Activated T-cell treated with anti-CD3 and anti-CD28 coated beads for 1 hour (primary cell): ENCODE data around the gene SETD7.

Source experiments
- DNase-seq: peaks from one replicate; pipeline ENCODE4 v3.0.0-alpha.2; 2020; ENCODE audit warnings: low read depth

The SETD7 gene

DNA sequence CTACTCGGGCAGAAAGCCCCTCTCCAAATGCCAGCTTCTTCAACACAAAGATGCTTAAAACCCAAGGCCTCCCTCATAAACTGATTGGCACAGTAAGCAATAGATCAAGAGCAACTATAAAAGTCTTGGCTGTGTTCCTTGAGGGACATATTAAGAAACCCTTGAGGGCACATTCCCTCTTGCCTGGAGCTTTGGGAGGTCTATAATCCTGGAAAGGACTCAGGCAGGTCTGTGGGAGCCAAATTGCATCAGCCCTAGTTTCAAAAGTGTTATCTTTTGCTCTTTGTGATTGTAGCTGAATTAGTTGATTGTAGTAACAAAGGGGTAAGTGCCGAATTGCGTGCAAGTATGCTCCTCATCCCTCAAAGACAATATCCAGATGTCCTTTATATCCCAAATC is 18.6 kb upstream of the SETD7 start:
- no peak for DNase-seq

DNA sequence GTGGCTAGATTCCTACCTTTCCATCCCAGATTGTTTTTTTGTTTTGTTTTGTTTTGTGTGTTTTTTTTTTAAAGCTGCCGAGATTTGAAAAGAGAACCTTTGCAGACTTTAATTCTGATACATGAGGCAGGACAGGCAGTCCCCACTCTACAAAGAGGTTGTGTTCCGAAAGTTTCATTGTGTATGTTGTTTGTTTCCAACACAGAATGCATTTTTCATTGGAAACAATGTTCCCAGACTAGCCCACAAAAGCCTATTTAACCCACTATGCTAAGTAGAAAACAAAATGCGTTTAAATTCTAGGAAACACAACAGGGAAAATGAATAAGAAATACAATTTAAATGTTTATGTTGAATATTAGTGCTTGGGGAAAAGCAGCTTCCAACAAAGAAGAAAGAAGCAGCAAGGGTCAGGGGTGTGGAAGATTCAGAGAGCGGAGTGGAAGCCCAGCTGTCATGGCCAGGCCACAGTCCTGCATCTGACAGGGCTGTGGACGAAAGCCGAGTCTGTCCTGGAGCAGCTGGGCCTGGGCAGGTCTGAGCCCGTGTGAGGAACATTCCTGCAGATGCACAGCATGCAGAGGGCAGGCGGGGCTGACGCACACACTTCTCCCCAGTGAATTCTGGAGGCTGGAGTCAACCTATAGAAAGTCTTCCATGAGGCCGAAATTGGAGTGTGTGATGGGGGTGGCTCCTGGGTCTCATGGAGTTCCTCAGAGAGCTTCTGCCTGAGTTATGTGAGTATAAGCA is 12.4 kb upstream of the SETD7 start:
- DNase-seq = no peak

DNA sequence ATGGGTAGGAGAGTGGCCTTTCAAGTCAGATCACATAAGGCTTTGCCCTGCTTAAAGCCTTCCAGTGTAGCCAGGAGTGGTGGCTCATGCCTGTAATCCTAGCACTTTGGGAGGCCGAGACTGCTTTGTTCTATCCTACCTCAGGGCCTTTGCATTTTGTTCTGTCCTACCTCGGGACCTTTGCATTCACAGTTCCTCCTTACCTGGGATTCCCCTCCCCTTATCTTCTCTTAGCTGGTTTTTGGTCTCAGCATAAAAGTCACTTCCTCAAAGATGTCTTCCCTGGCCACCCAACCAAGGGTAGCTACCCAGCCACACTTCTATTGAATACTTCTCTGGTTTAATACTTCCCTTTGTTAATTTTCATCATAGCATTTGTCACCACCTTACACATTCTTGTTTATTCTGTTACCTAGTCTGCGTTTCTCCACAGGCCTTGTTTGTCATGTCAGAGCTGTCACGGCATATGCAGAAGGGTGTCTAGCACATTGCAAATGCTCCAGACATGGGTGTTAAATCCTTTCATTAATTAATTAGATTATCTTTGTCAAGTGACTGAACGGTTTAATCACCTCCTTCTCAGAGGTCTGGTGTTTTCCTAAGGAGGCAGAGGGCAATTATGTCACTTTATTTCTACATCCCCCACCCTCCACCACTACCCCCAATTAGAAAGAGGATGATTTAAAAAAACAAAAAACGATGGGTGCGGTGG is 11.3 kb upstream of the SETD7 start:
- DNase-seq = no peak

GRCh38 chr4:139564502-139564901 is 8.5 kb upstream of the SETD7 start:
- DNase-seq = no peak

GRCh38 chr4:139563515-139563914 is 7.5 kb upstream of the SETD7 start:
- DNase-seq = no peak

DNA sequence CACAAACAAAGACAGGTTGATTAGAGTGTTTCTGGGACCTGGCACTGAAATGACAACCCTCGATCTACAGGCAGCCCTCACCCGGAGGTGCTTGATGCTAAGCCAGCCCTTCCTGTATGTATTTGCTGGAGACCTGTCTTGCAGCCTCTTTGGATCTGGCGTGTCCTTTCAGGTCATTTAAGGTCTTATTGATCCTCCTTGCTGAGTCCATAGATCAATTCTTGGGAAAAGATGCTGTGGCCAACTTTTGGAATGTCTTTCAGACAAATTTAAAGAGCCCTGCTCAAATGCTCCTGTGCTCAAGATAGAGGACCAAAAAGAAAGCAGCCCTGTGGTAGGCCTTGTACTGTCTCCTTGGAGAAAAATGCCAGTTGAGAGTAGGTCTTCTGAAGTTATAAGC is 6.8 kb upstream of the SETD7 start:
- DNase-seq = no peak

DNA sequence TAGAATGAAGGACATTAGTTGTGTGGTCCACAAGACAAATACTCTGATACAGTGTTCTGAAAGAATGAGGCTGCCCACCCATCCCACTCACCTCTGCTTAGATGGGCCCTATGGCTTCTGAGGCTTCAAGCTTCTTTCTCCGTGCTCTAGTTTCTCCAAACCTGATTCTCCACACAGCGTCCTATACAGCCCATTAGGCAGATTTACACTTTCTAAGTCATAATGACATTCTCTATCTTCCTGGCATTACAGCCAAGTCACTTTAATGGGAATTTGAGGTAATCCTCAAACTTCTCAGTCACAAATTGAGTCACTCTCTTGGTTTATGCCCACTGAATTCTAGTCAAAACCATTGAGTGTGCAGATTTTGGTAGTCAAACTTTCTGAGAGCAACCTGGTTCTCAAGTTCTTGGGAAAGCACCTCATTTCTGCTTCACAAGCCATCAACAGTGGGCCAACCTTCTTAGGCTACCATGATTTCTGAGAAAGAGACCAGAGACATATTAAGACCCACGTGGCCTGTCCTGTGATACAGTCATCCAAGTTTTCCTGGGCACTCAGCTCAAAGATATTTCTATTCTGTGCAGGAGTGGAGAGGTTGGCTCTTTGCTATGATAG is 6.2 kb upstream of the SETD7 start:
- no peak for DNase-seq

- no peak for DNase-seq
Observed at GRCh38 chr4:139560406-139561104, 4.5 kb upstream of the SETD7 start.

GRCh38 chr4:139559687-139560086 is 3.7 kb upstream of the SETD7 start:
- no peak for DNase-seq

- no peak for DNase-seq
Observed at GRCh38 chr4:139559089-139559479, 3.1 kb upstream of the SETD7 start.

- no peak for DNase-seq
Observed at GRCh38 chr4:139558235-139559088, 2.4 kb upstream of the SETD7 start.

- no peak for DNase-seq
Observed at GRCh38 chr4:139557556-139558110, 1.6 kb upstream of the SETD7 start.

DNA sequence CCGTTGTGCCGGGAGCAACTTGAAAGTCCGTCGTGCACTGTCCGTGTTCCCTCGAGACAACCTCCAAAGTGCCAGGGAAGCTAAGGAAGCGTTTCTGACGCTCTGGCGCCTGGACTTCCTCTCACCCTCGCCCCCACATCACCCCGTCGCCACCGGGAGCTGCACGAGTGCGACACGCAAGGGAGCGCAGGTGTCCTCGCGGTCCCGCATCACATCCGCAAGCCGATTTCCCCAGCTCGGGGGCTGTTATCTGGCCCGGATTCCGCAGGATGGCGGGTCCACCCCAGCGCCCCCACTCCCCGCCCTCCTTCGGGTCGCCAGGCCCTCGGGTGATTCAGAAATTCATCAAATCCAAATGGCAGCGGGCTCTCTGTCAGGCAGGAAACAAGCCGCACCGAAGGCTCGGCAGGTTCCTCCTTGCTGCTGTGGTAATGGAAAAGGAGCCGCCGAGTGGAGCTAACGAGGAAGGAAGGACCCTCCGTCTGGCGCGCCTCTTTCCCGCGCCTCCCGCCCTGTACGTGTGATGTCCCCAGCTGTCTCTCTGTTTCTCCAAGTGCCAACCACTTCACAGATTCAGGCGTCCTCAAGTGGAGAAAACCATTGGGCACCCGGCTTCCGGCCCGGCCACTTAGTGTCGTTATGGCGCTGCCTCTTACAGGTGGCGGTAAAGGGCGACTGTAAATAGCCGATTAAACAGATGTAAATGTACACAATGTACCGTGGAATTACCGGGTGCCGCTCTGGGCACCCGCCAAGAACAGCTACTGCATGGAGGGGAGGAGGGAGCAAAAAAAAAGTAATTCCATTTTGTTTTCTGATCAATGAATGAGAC is 921 bp upstream of the SETD7 start:
- peak; percentile 39 for DNase-seq

DNA sequence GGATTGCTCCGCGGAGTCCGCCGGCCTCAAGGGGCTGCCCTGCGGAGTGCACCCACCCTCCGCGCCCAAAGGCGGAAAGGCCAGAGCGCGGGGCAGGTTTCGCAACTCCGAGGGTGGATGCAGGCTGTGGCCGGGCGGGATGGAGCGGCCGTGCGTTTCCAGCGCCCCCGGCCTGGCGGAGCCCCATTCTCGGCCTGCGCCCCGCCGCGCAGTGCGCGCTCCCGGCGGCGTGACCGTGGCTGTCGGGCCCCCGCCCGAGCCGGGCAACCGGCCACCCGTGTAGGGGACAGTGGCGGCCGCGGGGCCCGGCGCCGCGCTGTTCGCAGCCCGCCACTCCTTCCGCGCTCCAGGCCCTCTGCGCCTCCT is 331 bp downstream of the SETD7 start:
- DNase-seq = no peak

DNA sequence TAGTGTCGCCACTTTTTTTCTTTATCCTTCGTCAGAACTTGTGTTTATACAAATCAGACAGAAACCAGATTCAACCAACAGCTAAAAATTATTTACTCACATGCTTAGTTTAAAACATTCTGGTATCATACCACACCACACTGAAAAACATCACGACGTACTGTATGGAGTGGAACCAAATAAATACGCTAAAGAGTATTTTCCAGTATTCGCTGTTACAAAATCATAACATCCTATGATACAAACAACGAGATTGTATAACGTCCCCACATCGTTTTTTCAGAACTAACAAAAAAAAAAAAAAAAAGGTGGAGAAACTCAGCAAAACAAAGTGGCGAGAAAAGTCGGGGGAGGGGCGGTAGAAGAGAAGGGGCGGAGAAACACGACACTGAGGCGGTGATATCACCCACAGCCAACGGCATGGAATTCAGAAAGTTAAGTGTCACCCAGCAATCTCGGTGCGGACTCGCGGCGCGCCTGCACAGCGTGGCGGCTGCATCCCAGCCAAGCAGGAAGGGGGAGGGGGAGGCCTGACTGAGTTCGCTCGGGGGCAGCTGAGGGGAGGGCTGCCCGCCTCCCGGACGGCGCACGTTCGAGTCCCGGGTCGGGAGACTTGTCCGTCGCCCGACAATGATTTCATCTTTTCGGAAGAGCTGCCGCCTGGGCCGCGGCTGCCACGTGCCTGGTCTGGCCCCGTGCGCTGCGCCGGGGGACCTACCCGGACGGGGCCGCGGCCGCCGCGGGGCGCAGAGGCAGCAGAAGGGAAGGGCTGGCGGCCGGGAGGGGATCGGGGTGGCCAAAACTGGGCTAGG is 920 bp downstream of the SETD7 start:
- DNase-seq = peak; percentile 67

- no peak for DNase-seq
Observed at GRCh38 chr4:139554642-139554892, 1.5 kb downstream of the SETD7 start.

DNA sequence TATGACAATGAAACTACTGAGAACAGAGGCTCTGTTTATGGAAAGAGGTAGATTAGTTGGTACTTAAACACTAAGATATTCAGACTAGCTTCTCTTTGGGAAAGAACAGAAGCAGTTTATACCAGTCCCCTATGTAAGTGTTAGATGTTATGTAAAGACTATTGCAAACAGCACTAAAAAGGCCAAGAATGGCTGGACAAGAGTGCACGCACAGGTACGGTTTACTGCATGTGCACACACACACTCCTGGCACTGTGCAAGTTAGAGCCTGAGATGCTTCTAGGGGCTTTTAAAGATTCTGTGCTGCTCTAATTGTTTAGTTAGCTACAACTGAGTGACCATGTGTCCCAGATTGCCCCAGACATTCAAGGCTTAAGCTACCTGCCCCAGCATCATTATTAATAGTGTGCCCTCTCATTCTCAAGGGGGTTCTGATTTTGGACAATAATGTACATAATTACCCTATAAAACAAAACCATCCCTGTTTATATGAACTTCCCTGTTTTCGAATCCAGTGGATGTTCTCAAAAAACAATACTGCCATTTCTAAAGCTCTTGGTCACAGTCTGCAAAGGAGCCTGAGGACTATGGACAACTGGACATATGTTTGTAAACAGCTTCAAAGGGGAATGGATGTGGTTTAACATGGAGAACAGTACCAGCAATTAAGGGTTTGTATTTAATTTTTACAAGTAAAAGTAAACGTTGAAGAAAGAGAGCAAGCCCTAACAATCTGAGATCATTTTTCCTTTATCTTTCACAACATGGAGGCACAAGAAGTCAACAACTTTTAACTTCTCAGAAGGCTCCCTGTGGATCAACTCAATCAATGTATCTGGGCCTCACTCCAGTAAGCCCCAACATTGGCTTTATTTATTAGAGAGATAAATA is 2.0 kb downstream of the SETD7 start:
- DNase-seq = no peak

- no peak for DNase-seq
Observed at GRCh38 chr4:139552517-139553307, 3.3 kb downstream of the SETD7 start.
